Measurements from ENCODE around the gene TYSND1. TPM values are rescaled to one million over a fixed set of nuclear protein-coding genes. Genes with fewer than 3 reads are reported as not detected.

Gene TYSND1
- total and polyA plus RNA-seq, 2 of the 13 experiments (the other 11 are each of a cell fraction or from before 2014, with no cell fraction given): 3.3 to 8.9 TPM

GRCh38 chr10:70132098-70133029, 14.1 kb downstream of the TYSND1 start, which contains the start of gene AIFM2 (continued):
- no peak; the same call in 1 of the 2 replicates for TF ChIP-seq THAP9 (CRISPR knock-in tag; IDR thresholded peaks at IDR 0.05; ENCODE audit: borderline replicate concordance)
- no peak for TF ChIP-seq ZBTB46 (CRISPR knock-in tag; IDR thresholded peaks at IDR 0.05; ENCODE audit: borderline replicate concordance)
- no peak for TF ChIP-seq ZNF777 (CRISPR knock-in tag; IDR thresholded peaks at IDR 0.05)
- no peak for TF ChIP-seq NBN (conservative IDR thresholded peaks at IDR 0.05)
- no peak for TF ChIP-seq ZBTB1 (CRISPR knock-in tag; IDR thresholded peaks at IDR 0.05; ENCODE audit: borderline replicate concordance)
- no peak for TF ChIP-seq E2F5 (CRISPR knock-in tag; conservative IDR thresholded peaks at IDR 0.05)
- no peak for TF ChIP-seq IRX3 (CRISPR knock-in tag; IDR thresholded peaks at IDR 0.05; ENCODE audit: borderline replicate concordance, low read depth)
- no peak for TF ChIP-seq SCMH1 (CRISPR knock-in tag; IDR thresholded peaks at IDR 0.05; ENCODE audit: borderline replicate concordance)
- no peak for TF ChIP-seq ZNF136 (CRISPR knock-in tag; IDR thresholded peaks at IDR 0.05; ENCODE audit: low read depth)
- TF ChIP-seq PITX1 (CRISPR knock-in tag; IDR thresholded peaks at IDR 0.05): peak; percentile 88
- TF ChIP-seq SETDB1 (CRISPR knock-in tag; IDR thresholded peaks at IDR 0.05; ENCODE audit: borderline replicate concordance): no peak
- no peak for TF ChIP-seq CEBPB (IDR thresholded peaks at IDR 0.05; ENCODE audit: borderline replicate concordance, low read depth, low read length)
- TF ChIP-seq SP1 (IDR thresholded peaks at IDR 0.05): no peak
- TF ChIP-seq SP1 (CRISPR knock-in tag; IDR thresholded peaks at IDR 0.05): no peak; the same call in 1 of the 2 replicates
- TF ChIP-seq CENPT (CRISPR knock-in tag; IDR thresholded peaks at IDR 0.05; ENCODE audit: low read depth): no peak
- TF ChIP-seq FOXJ3 (CRISPR knock-in tag; IDR thresholded peaks at IDR 0.05; ENCODE audit: borderline replicate concordance): no peak
- peak; percentile 66; the same call in 1 of the 2 replicates for TF ChIP-seq AKAP8 (CRISPR knock-in tag; IDR thresholded peaks at IDR 0.05)
- TF ChIP-seq ZNF44 (CRISPR knock-in tag; IDR thresholded peaks at IDR 0.05): no peak
- TF ChIP-seq ATF2 (CRISPR knock-in tag; IDR thresholded peaks at IDR 0.05): peak; percentile 32
- peak; percentile 95 for TF ChIP-seq SAP130 (CRISPR knock-in tag; IDR thresholded peaks at IDR 0.05; ENCODE audit: low read depth)
- TF ChIP-seq HNF4A (CRISPR knock-in tag; IDR thresholded peaks at IDR 0.05): peak; percentile 96
- peak; percentile 74 for TF ChIP-seq ZFX (CRISPR knock-in tag; IDR thresholded peaks at IDR 0.05; ENCODE audit: low read depth)

Data from HepG2 (cell line).